GM08714 (cell line): ENCODE data around the gene UBL7.

Experiments used
- H3K4me3 ChIP-seq: fragments of 200-500 bp; sonication (Bioruptor generic); 2 replicates; pipeline ENCODE4 v1.5.1; 2014; ENCODE audit warnings: mild to moderate bottlenecking, low read length, inconsistent platforms
- ZNF274 ChIP-seq: IDR thresholded peaks from 2 replicates; pipeline ENCODE4 v1.6.1; 2012; ENCODE audit warnings: mild to moderate bottlenecking, low read depth, low read length

UBL7 gene

GRCh38 chr15:74426404-74427281 is 34.3 kb downstream of the UBL7 start:
- no peak overlapping the region; the same call in 1 of the 2 replicates for H3K4me3 ChIP-seq
- TF ChIP-seq ZNF274, result no peak

- TF ChIP-seq ZNF274, result no peak
- H3K4me3 ChIP-seq, result no peak overlapping the region; the same call in 1 of the 2 replicates
Measured at GRCh38 chr15:74425630-74426029, 35.3 kb downstream of the UBL7 start.

GRCh38 chr15:74424901-74425528 is 35.9 kb downstream of the UBL7 start:
- H3K4me3 ChIP-seq, result no peak overlapping the region
- TF ChIP-seq ZNF274, result no peak

GRCh38 chr15:74423431-74424257 is 37.3 kb downstream of the UBL7 start:
- no peak for TF ChIP-seq ZNF274
- no peak overlapping the region for H3K4me3 ChIP-seq

- no peak for TF ChIP-seq ZNF274
- H3K4me3 ChIP-seq, result no peak overlapping the region
Measured at GRCh38 chr15:74422652-74423430, 38.1 kb downstream of the UBL7 start.

- no peak overlapping the region for H3K4me3 ChIP-seq
- TF ChIP-seq ZNF274, result no peak
Measured at GRCh38 chr15:74422265-74422651, 38.7 kb downstream of the UBL7 start.

- no peak for TF ChIP-seq ZNF274
Measured at GRCh38 chr15:74421302-74422245, 39.4 kb downstream of the UBL7 start.

GRCh38 chr15:74420193-74420905 is 40.6 kb downstream of the UBL7 start:
- no peak for TF ChIP-seq ZNF274
- no peak overlapping the region for H3K4me3 ChIP-seq

More at GRCh38 chr15:74421302-74422245, 39.4 kb downstream of the UBL7 start:
- H3K4me3 ChIP-seq, result no peak overlapping the region

- TF ChIP-seq ZNF274, result no peak
- no peak overlapping the region for H3K4me3 ChIP-seq
Measured at GRCh38 chr15:74419432-74419831, 41.5 kb downstream of the UBL7 start.

GRCh38 chr15:74418575-74419338 is 42.2 kb downstream of the UBL7 start:
- no peak overlapping the region for H3K4me3 ChIP-seq
- TF ChIP-seq ZNF274, result no peak

- no peak overlapping the region for H3K4me3 ChIP-seq
- no peak for TF ChIP-seq ZNF274
Measured at GRCh38 chr15:74417670-74418069, 43.3 kb downstream of the UBL7 start.
